Measurements from ENCODE around the gene TMEM38B. TPM values are rescaled to one million over a fixed set of nuclear protein-coding genes. Genes with fewer than 3 reads are reported as not detected.

TMEM38B gene
- total and polyA plus RNA-seq, 2 of the 8 experiments (the other 6 are each of a cell fraction or from before 2014, with no cell fraction given), result 10.6 to 12.4 TPM

- Histone ChIP-seq H3K79me1 (ENCODE audit: low read depth, low read length) (no peaks in the 10 kb centered on the region), H4K5ac (ENCODE audit: insufficient read length, low read depth, low read length) (no peak within 1 kb of the TSS), H4K91ac (replicated peaks; ENCODE audit: insufficient read length, low read length) (no peak within 1 kb of the TSS), H3K23me2 (ENCODE audit: low read depth, low read length) (no peaks in the 10 kb centered on the region), H3K9me3 (ENCODE audit: insufficient read depth in 2 of 2, low read depth in 1 of 2, low read length in 1 of 2) (no peaks in the 10 kb centered on the region), H2BK120ac (replicated peaks; ENCODE audit: low read depth, low read length) (no peak within 1 kb of the TSS), H2AFZ (ENCODE audit: low read length) (no peak within 1 kb of the TSS), H3K18ac (ENCODE audit: extremely low read depth, low read length) (no peak within 1 kb of the TSS), H3K9ac (replicated peaks in 1 of 4; ENCODE audit: extremely low read depth in 1 of 4, low read depth in 3 of 4, low read length in 3 of 4) (no peak within 1 kb of the TSS), H2BK20ac (ENCODE audit: low read length) (no peak within 1 kb of the TSS), H2AK5ac (ENCODE audit: low read depth, low read length) (no peak within 1 kb of the TSS), H2BK12ac (ENCODE audit: low read depth, low read length) (no peak within 1 kb of the TSS), H3K27ac (ENCODE audit: low read depth, low read length) (no peak within 1 kb of the TSS), H2BK5ac (ENCODE audit: low read depth, low read length) (no peak within 1 kb of the TSS), H3K27me3 (replicated peaks in 1 of 4; ENCODE audit: control insufficient read depth in 3 of 4, extremely low read depth in 1 of 4, insufficient read depth in 3 of 4, low read length in 3 of 4) (peaks cover 0 to 17% (median 2%) of the 10 kb centered on the region in 4 experiments; a peak in 5 of 7 replicates), H4K20me1 (replicated peaks in 1 of 2; ENCODE audit: control insufficient read depth in 1 of 2, insufficient read depth in 2 of 2, low read length in 2 of 2) (no peaks in the 10 kb centered on the region), H3K4ac (replicated peaks; ENCODE audit: insufficient read length, low read depth, low read length) (no peak within 1 kb of the TSS), H3K36me3 (ENCODE audit: control insufficient read depth in 2 of 4, insufficient read depth in 4 of 4, low read length in 3 of 4) (no peaks in the 10 kb centered on the region), H3K14ac (ENCODE audit: insufficient read length) (no peak within 1 kb of the TSS), H2BK15ac (ENCODE audit: low read length) (no peak within 1 kb of the TSS), H3K4me2 (ENCODE audit: insufficient read depth in 1 of 2, low read depth in 2 of 2, low read length in 2 of 2) (no peak within 1 kb of the TSS), H3K23ac (ENCODE audit: insufficient read length) (no peak within 1 kb of the TSS), H4K8ac (ENCODE audit: extremely low read depth, insufficient read depth, low read length) (no peak within 1 kb of the TSS), H3K56ac (replicated peaks; ENCODE audit: insufficient read length, low read depth, low read length) (no peak within 1 kb of the TSS), H3K4me3 (ENCODE audit: extremely low read depth in 1 of 4, insufficient read depth in 2 of 4, low read depth in 3 of 4, low read length in 4 of 4) (no peak within 1 kb of the TSS), H3K79me2 (ENCODE audit: control insufficient read depth in 1 of 2, insufficient read depth in 2 of 2, low read length in 2 of 2) (no peaks in the 10 kb centered on the region), H3K4me1 (replicated peaks in 1 of 4; ENCODE audit: control insufficient read depth in 3 of 4, insufficient read depth in 4 of 4, low read length in 3 of 4) (no peaks in the 10 kb centered on the region)
- no peak for DNase-seq (ENCODE audit: low read depth in 1 of 2, low spot score in 2 of 2)
- TF ChIP-seq MAX (IDR thresholded peaks at IDR 0.05), result no peak
- TF ChIP-seq CBX5 (IDR thresholded peaks at IDR 0.05; ENCODE audit: low read depth, low read length), result no peak
- no peak for TF ChIP-seq SP2 (IDR thresholded peaks at IDR 0.05; ENCODE audit: low read length)
- no peak for TF ChIP-seq SAP30 (IDR thresholded peaks at IDR 0.05; ENCODE audit: insufficient read depth, insufficient replicate concordance, low read length)
- ChIA-PET POLR2A (ENCODE audit: partially characterized antibody) (no interaction called here), CTCF (ENCODE audit: partially characterized antibody) (interaction anchor here (2.1 kb wide), 1 partner anchor 24 kb away, joined by 8 read pairs; no protein-coding TSS in a partner anchor)
- FAIRE-seq, result no peak
- WGBS, 2 experiments (ENCODE audit: extremely low coverage in 1 of 2, insufficient coverage in 1 of 2, insufficient read length in 1 of 2, insufficient replicate concordance in 2 of 2, low coverage in 1 of 2, low lambda C conversion rate in 2 of 2, missing lambda C conversion rate in 1 of 2), result 92% methylated on average over 12 of the region's 12 CpGs; no CpG with 5 or more reads in 1 of the 2 experiments
Measured at GRCh38 chr9:105662184-105663104, 31.9 kb upstream of the TMEM38B start, which contains the start of gene TAL2. Gene TAL2, plus strand, starts transcription at chr9:105662457. Its CDS starts 40 bp downstream, at chr9:105662497.
